Measurements from ENCODE around the gene KIF18B. TPM values are rescaled to one million over a fixed set of nuclear protein-coding genes. Genes with fewer than 3 reads are reported as not detected.

The KIF18B gene
- total RNA-seq, 1 donor from 2014 or later: not detected

GRCh38 chr17:44926821-44927525, 20.6 kb downstream of the KIF18B start:
- no peak for FAIRE-seq
- Histone ChIP-seq H3K4me3 (ENCODE audit: low read depth, low read length) (no peak overlapping the region), H3K36me3 (ENCODE audit: control insufficient read depth, insufficient read depth, low read length) (peaks cover 5% of the 10 kb centered on the region), H3K27me3 (ENCODE audit: control insufficient read depth, insufficient read depth, low read length) (no peaks in the 10 kb centered on the region)
- TF ChIP-seq CTCF (IDR thresholded peaks at IDR 0.05; ENCODE audit: insufficient read depth, low read length, severe bottlenecking): no peak
- no peak for DNase-seq (ENCODE audit: low read depth)

DNA sequence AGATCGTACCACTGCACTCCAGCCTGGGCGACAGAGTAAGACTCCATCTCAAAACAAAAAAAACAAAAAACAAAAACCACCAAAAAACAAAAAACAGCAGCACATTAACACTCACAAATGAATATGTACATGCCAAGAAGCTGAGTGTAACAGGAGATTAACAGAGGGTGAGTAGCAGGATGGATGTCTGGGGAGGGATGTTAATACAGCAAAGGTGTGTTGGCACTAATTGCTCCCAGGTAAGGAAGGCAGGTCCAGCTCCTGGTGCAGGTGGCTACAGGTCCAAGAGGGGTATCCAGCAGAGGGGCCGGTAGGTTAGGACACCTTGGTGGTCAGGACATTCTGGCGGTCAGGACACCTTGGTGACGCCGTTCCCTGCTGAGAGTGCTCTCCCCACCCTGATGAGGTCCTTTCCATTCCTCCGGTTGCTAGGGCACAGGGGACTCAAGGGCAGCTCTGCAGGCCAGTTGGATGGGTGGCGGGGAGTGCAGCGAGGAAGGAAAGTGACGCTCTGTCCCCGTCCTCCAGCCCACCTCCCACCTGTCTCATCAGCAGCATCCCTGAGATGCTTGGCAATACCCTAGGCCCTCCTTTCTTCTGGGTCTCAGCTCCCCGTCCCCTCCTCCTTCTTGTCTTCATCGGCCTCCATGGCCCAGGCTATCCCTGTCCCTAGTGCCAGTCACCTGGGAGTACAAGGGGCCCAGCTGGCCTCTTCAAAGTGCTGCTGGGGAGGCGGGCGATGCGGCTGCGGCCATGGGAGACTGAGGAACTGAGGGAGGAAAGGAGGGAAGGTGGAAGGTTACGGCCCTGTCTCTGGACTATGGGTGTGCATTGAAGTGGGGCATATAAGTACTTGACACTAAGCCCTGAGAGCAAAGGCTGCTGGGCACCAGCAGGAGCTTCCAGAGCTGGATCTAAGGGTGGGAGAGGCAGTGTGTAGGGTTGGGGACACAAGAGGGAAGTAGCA, 21.6 kb downstream of the KIF18B start:
- FAIRE-seq (peak; percentile 75), DNase-seq (ENCODE audit: low read depth) (no peak)
- Histone ChIP-seq H3K36me3 (ENCODE audit: control insufficient read depth, insufficient read depth, low read length) (peaks cover 5% of the 10 kb centered on the region), H3K4me3 (ENCODE audit: low read depth, low read length) (no peak overlapping the region), H3K27me3 (ENCODE audit: control insufficient read depth, insufficient read depth, low read length) (no peaks in the 10 kb centered on the region)
- TF ChIP-seq CTCF (IDR thresholded peaks at IDR 0.05; ENCODE audit: insufficient read depth, low read length, severe bottlenecking): no peak

DNA sequence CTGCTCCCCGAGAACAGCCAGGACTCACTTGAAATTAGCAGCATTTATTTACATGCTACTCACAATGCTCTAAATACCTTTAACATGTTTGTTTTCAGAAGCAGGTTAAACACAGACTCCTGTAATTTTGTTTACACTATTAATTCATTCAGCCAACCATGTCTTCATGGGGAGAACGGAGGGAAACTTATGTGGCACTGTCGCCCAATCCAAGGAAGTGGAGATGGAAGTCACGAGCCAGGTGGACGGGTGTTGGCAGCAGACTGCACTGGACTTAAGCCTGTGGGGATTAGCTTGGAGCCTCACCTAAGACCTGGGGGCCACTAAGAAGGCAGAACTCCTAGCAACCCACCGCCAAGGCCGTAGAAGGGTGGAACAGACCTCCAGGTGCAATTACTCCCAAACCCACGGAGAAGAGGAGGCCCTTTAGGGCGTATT, 23.4 kb downstream of the KIF18B start:
- Histone ChIP-seq H3K27me3 (ENCODE audit: control insufficient read depth, insufficient read depth, low read length) (no peaks in the 10 kb centered on the region), H3K36me3 (ENCODE audit: control insufficient read depth, insufficient read depth, low read length) (peaks cover 4% of the 10 kb centered on the region), H3K4me3 (ENCODE audit: low read depth, low read length) (no peak overlapping the region)
- no peak for TF ChIP-seq CTCF (IDR thresholded peaks at IDR 0.05; ENCODE audit: insufficient read depth, low read length, severe bottlenecking)
- DNase-seq (ENCODE audit: low read depth) (no peak), FAIRE-seq (no peak)

- H3K4me3 ChIP-seq (ENCODE audit: low read depth, low read length): no peak overlapping the region
- H3K27me3 ChIP-seq (ENCODE audit: control insufficient read depth, insufficient read depth, low read length): no peaks in the 10 kb centered on the region
- TF ChIP-seq CTCF (IDR thresholded peaks at IDR 0.05; ENCODE audit: insufficient read depth, low read length, severe bottlenecking): no peak
- FAIRE-seq (no peak), DNase-seq (ENCODE audit: low read depth) (no peak)
- peaks cover 2% of the 10 kb centered on the region for H3K36me3 ChIP-seq (ENCODE audit: control insufficient read depth, insufficient read depth, low read length)
Measured at GRCh38 chr17:44922746-44923470, 24.7 kb downstream of the KIF18B start.

- FAIRE-seq (no peak), DNase-seq (ENCODE audit: low read depth) (no peak)
- Histone ChIP-seq H3K27me3 (ENCODE audit: control insufficient read depth, insufficient read depth, low read length) (no peaks in the 10 kb centered on the region), H3K36me3 (ENCODE audit: control insufficient read depth, insufficient read depth, low read length) (no peaks in the 10 kb centered on the region), H3K4me3 (ENCODE audit: low read depth, low read length) (no peak overlapping the region)
- TF ChIP-seq CTCF (IDR thresholded peaks at IDR 0.05; ENCODE audit: insufficient read depth, low read length, severe bottlenecking): no peak
Measured at GRCh38 chr17:44922136-44922535, 25.4 kb downstream of the KIF18B start.

Data from bronchial epithelial cell (primary cell).